NCI-H2029 treated with DMSO at 0.1 percent for 48 hours (cell line): Measurements from ENCODE around the gene PLA2G4E.
A peak's percentile ranks its signal among the peaks of the same experiment; 100 is the strongest.

ENCODE experiments used
- DNase-seq: peaks from one replicate; lab custom pipeline; 2025; lab: John Stamatoyannopoulos, UW

Gene PLA2G4E

GRCh38 chr15:41975669-41976068, 45.2 kb downstream of the PLA2G4E start:
- DNase-seq: no peak

DNA sequence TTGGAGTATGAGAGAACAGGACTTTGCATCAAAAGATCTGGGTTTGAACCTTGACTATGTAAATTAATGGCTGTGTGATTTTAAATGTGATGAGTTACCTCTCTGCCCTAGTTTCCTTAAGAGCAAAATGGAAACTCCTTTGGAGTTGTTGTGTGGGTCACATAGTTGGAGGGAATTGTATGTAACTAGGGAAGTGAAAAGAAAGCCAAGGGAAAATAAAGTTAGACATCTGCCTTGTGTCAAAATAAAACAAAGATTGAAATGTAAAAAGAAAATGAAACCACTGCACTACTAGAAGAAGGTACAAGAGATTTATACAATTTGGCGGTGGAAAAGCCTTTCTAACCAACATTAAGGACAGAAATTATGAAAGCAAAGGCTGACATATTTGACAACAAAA, 46.8 kb downstream of the PLA2G4E start:
- no peak for DNase-seq

DNA sequence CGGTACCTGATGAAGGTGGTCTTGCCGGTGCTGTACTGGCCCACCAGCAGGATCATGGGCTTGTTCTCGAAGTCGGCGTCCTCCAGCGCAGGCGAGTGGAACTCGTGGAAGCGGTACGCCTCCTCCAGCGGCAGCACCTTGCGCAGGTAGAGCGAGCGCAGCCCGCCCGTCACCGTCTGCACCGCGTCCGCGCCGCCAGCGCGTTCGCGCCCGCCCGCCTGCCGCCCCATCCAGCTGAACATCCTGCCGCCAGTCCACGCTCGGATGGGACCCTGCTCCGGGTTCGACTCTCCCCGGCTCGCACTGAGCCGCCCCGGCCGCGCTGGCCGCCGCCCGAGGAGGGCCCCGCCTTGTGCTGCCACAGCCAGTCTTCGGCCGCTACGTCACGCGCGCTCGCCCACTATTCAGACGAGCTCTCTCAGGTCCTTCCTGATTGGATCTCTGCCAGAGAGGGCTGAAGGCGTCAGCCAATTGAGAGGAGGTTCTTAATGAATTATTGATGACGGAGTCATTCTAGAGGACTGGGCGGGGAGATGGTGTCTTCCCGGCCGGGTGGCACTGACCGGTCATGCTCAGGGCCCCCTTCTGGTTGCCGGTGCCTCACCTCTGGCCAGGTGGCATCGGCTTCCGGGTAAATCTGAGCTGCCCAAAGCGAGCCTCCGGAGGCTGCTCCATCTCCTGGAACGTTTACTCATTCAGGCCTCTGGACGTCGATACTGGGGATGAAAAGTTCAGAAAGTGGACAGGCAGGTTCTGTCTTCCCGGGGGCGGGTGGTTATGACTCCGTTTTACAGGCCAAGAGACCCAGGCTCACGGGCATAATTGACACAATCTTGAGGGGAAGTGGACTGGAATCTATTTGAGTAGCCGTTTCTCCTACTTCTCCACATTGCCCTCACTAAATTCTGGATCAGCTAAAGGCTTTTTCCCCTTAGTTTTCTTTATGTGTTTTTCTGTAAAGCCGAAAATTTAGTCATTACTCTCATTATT, 48.3 kb downstream of the PLA2G4E start, which contains the start of gene EHD4:
TSS of gene EHD4 (minus strand) at position 305 of the 990 bp plus-strand sequence. CDS start at position 242, 63 bp downstream.
- DNase-seq: peak; percentile 86

GRCh38 chr15:41971895-41972252, 49.0 kb downstream of the PLA2G4E start:
- no peak for DNase-seq

GRCh38 chr15:41971089-41971894, 49.5 kb downstream of the PLA2G4E start:
- peak; percentile 23 for DNase-seq

DNA sequence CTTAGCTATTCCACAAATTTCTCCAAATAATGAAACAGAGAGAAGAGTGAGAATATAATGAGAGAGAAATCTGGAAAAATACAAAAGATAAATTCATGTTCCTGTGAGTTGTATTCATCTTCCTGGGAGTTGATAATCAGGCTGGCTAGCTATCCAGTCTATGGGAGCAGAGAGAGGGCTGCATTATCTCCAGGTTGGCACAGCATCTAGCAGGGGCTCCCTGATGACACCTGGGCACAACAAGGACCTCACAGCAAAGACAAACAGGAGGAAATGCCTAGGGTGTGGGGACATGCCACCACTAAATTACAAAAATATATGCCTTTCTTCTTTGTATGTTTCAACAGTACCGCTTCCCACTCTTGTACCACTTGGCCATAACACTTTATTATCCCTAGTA, 50.4 kb downstream of the PLA2G4E start:
- no peak for DNase-seq

DNA sequence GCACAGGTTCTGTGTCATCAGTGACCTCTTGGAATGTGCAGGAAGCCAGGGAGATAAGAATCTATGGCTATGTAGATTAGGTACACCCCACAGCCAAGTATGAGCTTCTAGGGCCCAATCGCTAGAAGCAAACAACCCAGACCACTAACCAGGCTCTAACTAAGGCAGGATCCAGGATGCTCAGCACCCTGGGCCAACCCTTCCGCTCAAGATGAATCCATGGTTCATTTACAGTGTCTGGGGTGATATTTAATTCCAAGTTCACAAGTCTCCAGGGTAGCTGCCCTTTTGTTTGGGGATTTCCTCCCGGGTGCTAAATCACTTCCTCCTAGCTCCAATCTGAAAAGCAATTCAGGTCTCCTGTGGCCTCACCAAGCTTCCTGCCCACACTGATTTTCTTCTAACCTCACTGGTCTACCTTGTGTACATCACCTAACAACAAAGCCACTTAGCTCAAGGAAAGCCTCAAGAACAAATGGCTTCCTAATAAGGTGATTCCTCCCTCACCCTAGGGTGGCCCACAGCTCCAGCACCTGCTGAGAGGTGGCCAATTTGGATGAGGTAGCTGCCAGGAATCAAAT, 50.9 kb downstream of the PLA2G4E start:
- no peak for DNase-seq

GRCh38 chr15:41968701-41969100, 52.1 kb downstream of the PLA2G4E start:
- no peak for DNase-seq

- no peak for DNase-seq
These were observed 53.2 kb downstream of the PLA2G4E start for GRCh38 chr15:41967506-41968206.

GRCh38 chr15:41966920-41967465, 53.8 kb downstream of the PLA2G4E start:
- DNase-seq: no peak

DNA sequence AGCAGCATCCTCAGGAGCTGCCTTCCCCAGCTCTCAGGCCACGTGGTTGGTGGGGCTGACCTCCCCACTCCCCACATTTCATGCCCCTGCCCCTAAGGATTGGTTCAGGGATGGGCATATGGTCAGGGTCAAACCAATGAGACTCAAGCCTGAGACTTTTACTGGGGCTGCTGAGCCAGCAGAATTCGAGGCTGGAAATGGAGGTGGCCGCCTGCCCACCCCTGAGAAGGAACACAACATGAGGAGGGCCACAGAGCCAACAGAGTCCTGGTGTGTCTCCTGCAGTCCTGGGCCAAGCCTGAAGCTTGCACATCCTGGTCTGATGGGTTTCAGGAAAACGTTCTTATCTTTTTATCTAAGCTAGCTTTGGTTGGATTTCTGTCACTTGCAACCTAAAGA, 54.4 kb downstream of the PLA2G4E start:
- no peak for DNase-seq

- DNase-seq: no peak
These were observed 55.1 kb downstream of the PLA2G4E start for GRCh38 chr15:41965441-41966413.

DNA sequence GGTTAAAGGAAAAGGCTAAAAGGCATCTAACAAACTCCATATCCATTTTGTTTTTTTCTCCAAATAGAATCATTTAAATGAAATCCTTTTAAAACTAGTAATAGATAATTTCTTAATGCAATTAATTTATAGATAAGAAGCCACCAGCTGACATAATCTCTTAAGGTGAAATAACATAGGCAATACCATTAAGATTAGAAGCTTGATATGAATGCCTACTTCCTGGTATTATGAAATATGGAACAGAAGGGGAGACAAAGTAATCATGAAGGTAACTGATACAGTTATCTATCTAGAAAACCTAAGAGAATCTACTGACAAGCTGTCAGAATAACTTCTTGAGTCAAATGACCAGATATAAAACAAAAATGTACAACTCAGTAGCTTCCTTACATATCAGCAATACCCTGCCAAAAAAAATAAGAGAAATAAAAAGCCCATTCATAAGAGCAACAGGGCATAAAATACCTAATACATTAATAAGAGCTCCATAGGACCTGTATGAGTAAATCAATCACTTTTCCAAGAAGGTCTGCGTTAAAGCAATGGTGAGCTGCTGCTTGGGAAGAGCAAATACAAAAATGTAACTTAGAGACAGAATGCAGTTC, 59.1 kb downstream of the PLA2G4E start:
- DNase-seq: no peak

DNA sequence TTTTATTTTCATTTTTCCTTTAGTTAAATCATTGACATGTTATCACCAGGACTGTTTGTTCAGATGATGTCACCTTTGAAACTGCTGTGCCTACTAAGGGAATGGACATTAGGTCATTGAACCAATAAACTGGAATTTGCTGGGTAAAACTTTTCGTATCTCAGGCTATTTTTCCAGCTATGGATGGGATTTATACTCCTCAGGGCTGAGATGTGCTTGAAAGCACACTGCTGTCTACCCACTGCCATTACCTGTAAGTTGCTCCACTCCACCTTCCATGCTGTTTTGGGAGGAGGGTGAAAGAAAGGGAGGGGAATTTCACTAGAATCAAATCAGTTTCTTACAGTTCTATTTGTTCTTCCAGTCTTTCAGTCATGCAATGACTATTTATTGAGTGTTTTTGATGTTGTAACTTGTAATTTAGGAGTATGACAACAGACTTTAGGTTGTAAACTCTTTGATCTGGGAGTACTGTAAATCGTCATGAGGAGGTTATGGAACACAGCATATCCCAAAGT, 59.8 kb downstream of the PLA2G4E start:
- no peak for DNase-seq

DNA sequence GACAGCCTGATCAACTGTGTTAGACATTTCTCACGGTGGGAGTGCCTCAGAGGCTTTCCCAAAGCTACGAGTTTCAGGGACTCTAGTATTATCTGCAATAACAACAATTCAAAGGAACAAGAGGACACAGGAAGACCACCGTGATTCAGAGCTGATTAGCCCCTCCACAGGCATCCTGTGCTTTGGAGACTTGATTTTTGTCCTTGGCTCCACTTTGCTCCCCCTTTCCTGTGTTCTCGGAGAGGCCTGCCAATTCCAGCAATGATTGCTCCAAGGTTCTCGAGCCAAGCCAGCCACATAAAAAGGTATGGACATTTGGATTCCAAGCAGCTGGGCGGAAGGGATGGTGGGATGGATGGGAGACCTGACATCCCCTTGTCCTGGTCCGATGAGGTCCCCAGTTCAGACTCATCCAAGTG, 62.8 kb downstream of the PLA2G4E start:
- no peak for DNase-seq

GRCh38 chr15:41957021-41957897, 63.6 kb downstream of the PLA2G4E start:
- DNase-seq: no peak

DNA sequence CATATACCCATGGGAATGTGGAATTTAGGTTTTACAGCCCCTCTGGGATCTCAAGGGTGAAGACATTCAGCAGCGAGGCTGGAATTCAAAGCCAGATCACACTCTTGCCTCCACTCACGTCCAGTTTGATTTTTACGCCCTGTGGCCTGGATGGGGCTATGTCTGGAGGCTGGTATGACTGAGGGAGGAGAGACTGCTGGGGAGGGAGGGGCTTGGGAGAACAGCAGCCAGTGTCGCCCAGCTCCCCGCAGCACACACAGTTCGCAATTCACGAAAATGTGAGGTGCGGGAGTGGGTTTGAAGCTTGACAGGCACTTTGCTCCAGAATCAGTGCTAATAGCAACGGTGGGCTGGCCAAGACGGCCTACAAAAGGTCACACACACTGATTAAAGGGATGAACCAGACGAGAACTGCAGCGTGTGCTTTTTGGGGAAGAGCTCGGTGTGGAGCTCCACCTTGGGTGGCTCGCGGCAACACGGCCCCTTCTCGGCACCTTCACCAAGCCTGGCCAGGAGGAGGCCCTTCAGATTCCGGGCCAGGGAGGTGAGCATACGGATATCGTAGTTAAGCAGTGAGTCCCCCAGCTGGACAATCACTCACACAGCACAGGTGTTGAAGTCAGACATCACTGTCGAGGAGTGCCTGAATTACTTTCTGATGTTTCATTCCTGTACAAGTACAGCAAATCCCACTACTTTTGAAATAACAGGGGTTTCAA, 64.9 kb downstream of the PLA2G4E start:
- no peak for DNase-seq

DNA sequence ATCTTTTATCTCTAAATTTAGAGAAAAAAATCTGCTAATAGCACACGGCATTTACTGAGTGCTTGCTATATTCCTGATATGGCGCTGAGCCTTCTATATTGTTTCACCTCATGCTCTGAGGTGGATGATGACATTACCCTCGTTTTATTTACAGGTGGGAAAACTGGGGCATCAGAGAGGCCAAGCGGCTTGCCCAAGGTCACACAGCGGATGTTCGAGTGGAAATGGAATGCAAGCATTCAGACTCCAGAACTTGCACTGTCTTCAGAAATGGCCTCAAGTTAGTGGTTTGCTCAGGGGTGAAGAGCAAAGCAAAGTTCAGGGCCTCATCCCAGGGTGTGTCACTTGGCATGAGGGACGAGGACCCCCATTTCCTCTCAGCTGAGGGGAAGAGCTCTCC, 65.7 kb downstream of the PLA2G4E start:
- DNase-seq: no peak
